Calu3 (cell line): ENCODE results near the gene PRKAA2. TPM values are rescaled to one million over a fixed set of nuclear protein-coding genes. Genes with fewer than 3 reads are reported as not detected.

ENCODE experiments used
- BruUV-seq: library from RNA; stranded (reverse); fragments of 400-500 nt; replicated peaks from 2 replicates; lab custom pipeline; 2021; lab: Mats Ljungman, UMichigan
- CTCF ChIA-PET: fragments of 300-600 bp; sonication (Branson Sonifier 250); formaldehyde crosslinking; loops from one replicate; lab custom pipeline; 2022; ENCODE audit warnings: antibody characterized with exemption; lab: Charles Lee
- DNase-seq: peaks from one replicate; pipeline ENCODE4 v3.0.0; 2022
- H3K27ac Mint-ChIP-seq: one replicate; pipeline ENCODE4 v1.8.0; 2022; ENCODE audit warnings: mixed read lengths; ENCODE audit not compliant: unreplicated experiment
- H3K27me3 Mint-ChIP-seq: one replicate; pipeline ENCODE4 v1.8.0; 2022; ENCODE audit warnings: mixed read lengths; ENCODE audit not compliant: unreplicated experiment
- H3K36me3 Mint-ChIP-seq: one replicate; pipeline ENCODE4 v1.8.0; 2022; ENCODE audit warnings: mild to moderate bottlenecking, moderate library complexity, mixed read lengths; ENCODE audit not compliant: insufficient read depth, unreplicated experiment
- H3K4me1 Mint-ChIP-seq: one replicate; pipeline ENCODE4 v1.8.0; 2022; ENCODE audit warnings: mild to moderate bottlenecking, low read depth, mixed read lengths; ENCODE audit not compliant: unreplicated experiment
- H3K4me3 Mint-ChIP-seq: one replicate; pipeline ENCODE4 v1.8.0; 2022; ENCODE audit warnings: mild to moderate bottlenecking, low read depth, moderate library complexity, mixed read lengths; ENCODE audit not compliant: unreplicated experiment
- H3K9me3 Mint-ChIP-seq: one replicate; pipeline ENCODE4 v1.8.0; 2022; ENCODE audit warnings: low read depth, mixed read lengths; ENCODE audit not compliant: unreplicated experiment
- CTCF ChIP-seq: fragments of 200-600 bp; IDR thresholded peaks from one replicate; pipeline ENCODE4 v1.8.0; 2022; ENCODE audit warnings: antibody characterized with exemption; ENCODE audit not compliant: unreplicated experiment
- intact Hi-C: fragments of 100-400 bp; cut with micrococcal nuclease; formaldehyde crosslinking; loops from one replicate; pipeline ENCODE4 v1.10.0; 2022; ENCODE audit not compliant: unreplicated experiment
- total RNA-seq: library from RNA; stranded (reverse); gene quantifications from 2 replicates; pipeline ENCODE4 v1.2.3, GENCODE V29; 2022

Gene PRKAA2
- total RNA-seq, 1 experiment from 2014 or later: 9.7 TPM

DNA sequence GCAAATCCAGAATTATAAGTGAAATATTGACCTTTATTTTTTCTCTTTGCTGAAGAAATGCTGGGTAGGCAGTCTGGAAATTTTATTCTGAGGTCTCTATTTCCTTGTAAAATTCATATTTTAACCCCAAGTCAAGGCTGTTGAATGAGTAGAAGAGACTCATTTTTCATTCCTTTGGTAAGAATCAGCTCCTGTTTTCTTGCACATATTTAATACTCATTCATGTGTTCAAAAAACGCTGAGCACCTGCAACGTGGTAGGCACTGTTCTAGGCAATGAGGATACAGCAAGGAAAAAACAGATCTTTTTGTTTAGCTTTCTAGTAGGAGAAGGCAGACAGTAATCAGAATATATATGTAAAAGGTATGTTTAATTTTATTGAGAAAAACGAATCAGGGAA, 1.5 kb downstream of the PRKAA2 start:
- Mint-ChIP-seq H3K27me3 (no peaks in the 10 kb centered on the region), H3K4me1 (peaks cover 25% of the 10 kb centered on the region), H3K9me3 (no peaks in the 10 kb centered on the region), H3K27ac (no peak overlapping the region), H3K36me3 (peaks cover 20% of the 10 kb centered on the region), H3K4me3 (peak overlapping the region; percentile 78)
- BruUV-seq: no TSS peak
- CTCF ChIA-PET: no interaction called here
- intact Hi-C loops: loop anchor here (2.0 kb wide), 1 partner anchor 62 kb away; no protein-coding TSS in a partner anchor
- TF ChIP-seq CTCF: no peak
- DNase-seq: no peak

DNA sequence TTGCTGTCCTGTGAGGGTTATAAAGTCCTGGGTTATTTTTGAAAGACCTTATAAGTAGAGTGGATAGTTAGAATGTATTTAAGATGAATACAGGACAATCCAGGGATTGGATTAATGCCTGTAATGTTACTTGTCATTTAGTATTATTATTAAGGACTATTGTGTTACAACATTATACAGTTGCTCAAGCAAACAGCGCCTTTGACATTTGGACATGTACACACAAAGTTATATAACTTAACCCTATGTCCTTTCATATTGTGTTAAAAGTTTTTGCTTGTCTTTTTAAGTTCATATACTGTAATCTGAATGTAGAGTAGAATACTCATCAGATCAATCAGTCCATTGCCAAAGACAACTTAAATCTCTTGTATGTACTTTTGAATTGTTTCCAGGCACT, 2.0 kb downstream of the PRKAA2 start:
- Mint-ChIP-seq H3K27ac (no peak overlapping the region), H3K4me3 (peak overlapping the region; percentile 78), H3K4me1 (peaks cover 25% of the 10 kb centered on the region), H3K27me3 (no peaks in the 10 kb centered on the region), H3K36me3 (peaks cover 20% of the 10 kb centered on the region), H3K9me3 (no peaks in the 10 kb centered on the region)
- intact Hi-C loops: loop anchor here (2.0 kb wide), 1 partner anchor 62 kb away; no protein-coding TSS in a partner anchor
- no peak for DNase-seq
- CTCF ChIA-PET: no interaction called here
- no peak for TF ChIP-seq CTCF
- no TSS peak for BruUV-seq

- no peak overlapping the region for H3K4me3 Mint-ChIP-seq
- no peak for DNase-seq
- TF ChIP-seq CTCF: no peak
- no peaks in the 10 kb centered on the region for H3K27me3 Mint-ChIP-seq
- intact Hi-C loops: no loop called here
- peaks cover 25% of the 10 kb centered on the region for H3K4me1 Mint-ChIP-seq
- BruUV-seq: no TSS peak
- no peaks in the 10 kb centered on the region for H3K9me3 Mint-ChIP-seq
- CTCF ChIA-PET: no interaction called here
- no peak overlapping the region for H3K27ac Mint-ChIP-seq
- peaks cover 20% of the 10 kb centered on the region for H3K36me3 Mint-ChIP-seq
Measured at GRCh38 chr1:56648546-56648945, 3.4 kb downstream of the PRKAA2 start.

GRCh38 chr1:56654126-56654923, 9.2 kb downstream of the PRKAA2 start:
- no peak for DNase-seq
- intact Hi-C loops: no loop called here
- Mint-ChIP-seq H3K4me1 (no peaks in the 10 kb centered on the region), H3K36me3 (no peaks in the 10 kb centered on the region), H3K9me3 (no peaks in the 10 kb centered on the region), H3K27ac (no peak overlapping the region), H3K4me3 (no peak overlapping the region), H3K27me3 (no peaks in the 10 kb centered on the region)
- no TSS peak for BruUV-seq
- CTCF ChIA-PET: no interaction called here
- TF ChIP-seq CTCF: no peak
